T-helper 22 cell (primary cell): ENCODE measurements around the gene TNS4.

Experiments used
- DNase-seq: peaks from one replicate; pipeline ENCODE4 v3.0.0-alpha.2; 2020; ENCODE audit warnings: low read depth

TNS4 gene

GRCh38 chr17:40490289-40490853 lies 11.1 kb downstream of the TNS4 start:
- DNase-seq = no peak

GRCh38 chr17:40487371-40488020 lies 13.9 kb downstream of the TNS4 start:
- DNase-seq = no peak

GRCh38 chr17:40486522-40487370 lies 14.7 kb downstream of the TNS4 start:
- DNase-seq = no peak

- DNase-seq = peak; percentile 36
These were observed 15.4 kb downstream of the TNS4 start for GRCh38 chr17:40485851-40486521.

- DNase-seq = no peak
These were observed 16.4 kb downstream of the TNS4 start for GRCh38 chr17:40484973-40485530.

- no peak for DNase-seq
These were observed 17.0 kb downstream of the TNS4 start for GRCh38 chr17:40484285-40484972.

GRCh38 chr17:40483679-40484078 lies 17.7 kb downstream of the TNS4 start:
- no peak for DNase-seq

- DNase-seq = no peak
These were observed 18.7 kb downstream of the TNS4 start for GRCh38 chr17:40482722-40483121.

- no peak for DNase-seq
These were observed 20.3 kb downstream of the TNS4 start for GRCh38 chr17:40481106-40481505.

GRCh38 chr17:40480501-40481003 lies 20.9 kb downstream of the TNS4 start:
- DNase-seq = peak; percentile 74

GRCh38 chr17:40479754-40480480 lies 21.5 kb downstream of the TNS4 start:
- no peak for DNase-seq

- no peak for DNase-seq
These were observed 22.9 kb downstream of the TNS4 start for GRCh38 chr17:40478486-40478885.

GRCh38 chr17:40477796-40478195 lies 23.6 kb downstream of the TNS4 start:
- DNase-seq = no peak

- no peak for DNase-seq
These were observed 26.1 kb downstream of the TNS4 start for GRCh38 chr17:40475234-40475908.

GRCh38 chr17:40474419-40475002 lies 26.9 kb downstream of the TNS4 start:
- DNase-seq = no peak

- no peak for DNase-seq
These were observed 27.7 kb downstream of the TNS4 start for GRCh38 chr17:40473573-40474365.

- no peak for DNase-seq
These were observed 28.5 kb downstream of the TNS4 start for GRCh38 chr17:40472733-40473452.
